Neural progenitor cell (in vitro differentiated cells): ENCODE data around the gene ZFYVE19. TPM values are rescaled to one million over a fixed set of nuclear protein-coding genes. Genes with fewer than 3 reads are reported as not detected.

Experiments
- DNase-seq: peaks from one replicate; pipeline ENCODE4 v3.0.0-alpha.2; 2016; ENCODE audit warnings: low spot score
- H2AFZ ChIP-seq: fragments of 200-600 bp; sonication (generic); replicated peaks from 2 replicates; pipeline ENCODE4 v1.6.1; 2016; ENCODE audit warnings: antibody characterized with exemption
- H3F3A ChIP-seq: fragments of 200-600 bp; sonication (generic); 2 replicates; pipeline ENCODE4 v1.6.1; 2016; ENCODE audit warnings: antibody characterized with exemption, low read depth
- H3K27ac ChIP-seq: fragments of 200-600 bp; sonication (generic); 2 replicates; pipeline ENCODE4 v1.5.1; 2016; ENCODE audit warnings: mild to moderate bottlenecking
- H3K27me3 ChIP-seq: fragments of 200-600 bp; sonication (generic); 2 replicates; pipeline ENCODE4 v1.6.1; 2016; ENCODE audit warnings: mild to moderate bottlenecking, moderate library complexity
- H3K36me3 ChIP-seq: fragments of 200-600 bp; sonication (generic); 2 replicates; pipeline ENCODE4 v1.5.1; 2016
- H3K4me1 ChIP-seq: fragments of 200-600 bp; sonication (generic); 2 replicates; pipeline ENCODE4 v1.6.1; 2016; ENCODE audit warnings: mixed run types
- H3K4me2 ChIP-seq: fragments of 200-600 bp; sonication (generic); 2 replicates; pipeline ENCODE4 v1.6.1; 2016
- H3K4me3 ChIP-seq: fragments of 200-600 bp; sonication (generic); 2 replicates; pipeline ENCODE4 v1.5.1; 2016
- H3K79me2 ChIP-seq: fragments of 200-600 bp; sonication (generic); 2 replicates; pipeline ENCODE4 v1.6.1; 2016; ENCODE audit warnings: low read depth
- H3K9ac ChIP-seq: fragments of 200-600 bp; sonication (generic); 2 replicates; pipeline ENCODE4 v1.6.1; 2016
- H3K9me3 ChIP-seq: fragments of 200-600 bp; sonication (generic); 2 replicates; pipeline ENCODE4 v1.5.1; 2016; ENCODE audit warnings: low read depth
- H4K20me1 ChIP-seq: fragments of 200-600 bp; sonication (generic); 2 replicates; pipeline ENCODE4 v1.6.1; 2016; ENCODE audit warnings: low read depth
- H3K27ac Mint-ChIP-seq: 3 replicates; pipeline ENCODE4 v1.8.0; 2021; ENCODE audit warnings: mixed read lengths
- H3K27me3 Mint-ChIP-seq: 2 replicates; pipeline ENCODE4 v1.8.0; 2022; ENCODE audit warnings: low read depth, mild to moderate bottlenecking, inconsistent platforms, moderate library complexity, mixed read lengths; ENCODE audit not compliant: insufficient read depth
- H3K36me3 Mint-ChIP-seq: 3 replicates; pipeline ENCODE4 v1.8.0; 2021; ENCODE audit warnings: mixed read lengths
- H3K4me1 Mint-ChIP-seq: 3 replicates; pipeline ENCODE4 v1.8.0; 2021; ENCODE audit warnings: mixed read lengths
- H3K4me3 Mint-ChIP-seq: 3 replicates; pipeline ENCODE4 v1.8.0; 2021; ENCODE audit warnings: mild to moderate bottlenecking, moderate library complexity, mixed read lengths
- H3K9me3 Mint-ChIP-seq: 3 replicates; pipeline ENCODE4 v1.8.0; 2020; ENCODE audit warnings: mixed read lengths
- EZH2 ChIP-seq: fragments of 200-600 bp; sonication (generic); IDR thresholded peaks from 2 replicates; pipeline ENCODE4 v1.6.1; 2017; ENCODE audit warnings: antibody characterized with exemption, mild to moderate bottlenecking, moderate library complexity
- EZH2phosphoT487 ChIP-seq: fragments of 200-600 bp; sonication (generic); IDR thresholded peaks from 2 replicates; pipeline ENCODE4 v1.6.1; 2017; ENCODE audit warnings: antibody characterized with exemption
- total RNA-seq: library from RNA; depleted of rRNA; stranded (reverse); fragments of >200 nt; gene quantifications from 2 replicates; pipeline ENCODE4 v1.2.3, GENCODE V29; 2015; ENCODE audit warnings: low replicate concordance
- TF ChIP-seq, protein P1 (sequence below): fragments of 200-600 bp; sonication (generic); IDR thresholded peaks from 2 replicates; pipeline ENCODE4 v1.5.1; 2017; ENCODE audit warnings: antibody characterized with exemption, mild to moderate bottlenecking

The ZFYVE19 gene
- total RNA-seq, 1 donor from 2014 or later, result 19.3 TPM

DNA sequence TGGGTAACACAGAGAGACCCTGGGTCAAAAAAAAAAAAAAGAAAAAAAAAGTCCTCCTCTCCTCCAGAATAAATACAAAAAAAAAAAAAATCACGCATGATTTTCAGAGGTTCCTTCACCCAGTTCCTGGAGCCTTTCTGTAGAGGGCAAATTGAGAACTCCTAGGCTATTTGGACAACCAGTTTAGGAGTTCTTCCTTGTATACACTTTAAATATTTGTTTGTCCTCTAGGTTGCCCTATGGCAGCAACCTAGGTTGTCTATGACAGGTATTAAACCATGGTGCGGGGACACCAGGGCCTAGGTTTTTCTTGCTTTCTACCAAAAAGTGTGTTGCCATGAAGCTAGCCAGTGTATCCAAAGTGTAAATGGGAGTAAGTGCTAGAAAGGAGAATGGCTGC lies 3.8 kb upstream of the ZFYVE19 start:
- Histone ChIP-seq H3K79me2 (peaks cover 26% of the 10 kb centered on the region), H2AFZ (no peak overlapping the region), H3K9me3 (no peaks in the 10 kb centered on the region), H3F3A (peaks cover 33% of the 10 kb centered on the region), H4K20me1 (peaks cover 4% of the 10 kb centered on the region), H3K27me3 (no peaks in the 10 kb centered on the region), H3K4me1 (peaks cover 17% of the 10 kb centered on the region), H3K4me3 (no peak overlapping the region), H3K4me2 (no peak overlapping the region), H3K36me3 (no peaks in the 10 kb centered on the region), H3K9ac (no peak overlapping the region), H3K27ac (no peak overlapping the region)
- no peaks in the 10 kb centered on the region for H3K9me3 Mint-ChIP-seq
- peaks cover 2% of the 10 kb centered on the region for H3K27me3 Mint-ChIP-seq
- H3K27ac Mint-ChIP-seq, result no peak overlapping the region
- H3K4me1 Mint-ChIP-seq, result peaks cover 44% of the 10 kb centered on the region
- no peak for DNase-seq
- H3K36me3 Mint-ChIP-seq, result peaks cover 12% of the 10 kb centered on the region
- TF ChIP-seq EZH2, result no peak
- TF ChIP-seq, protein P1, sequence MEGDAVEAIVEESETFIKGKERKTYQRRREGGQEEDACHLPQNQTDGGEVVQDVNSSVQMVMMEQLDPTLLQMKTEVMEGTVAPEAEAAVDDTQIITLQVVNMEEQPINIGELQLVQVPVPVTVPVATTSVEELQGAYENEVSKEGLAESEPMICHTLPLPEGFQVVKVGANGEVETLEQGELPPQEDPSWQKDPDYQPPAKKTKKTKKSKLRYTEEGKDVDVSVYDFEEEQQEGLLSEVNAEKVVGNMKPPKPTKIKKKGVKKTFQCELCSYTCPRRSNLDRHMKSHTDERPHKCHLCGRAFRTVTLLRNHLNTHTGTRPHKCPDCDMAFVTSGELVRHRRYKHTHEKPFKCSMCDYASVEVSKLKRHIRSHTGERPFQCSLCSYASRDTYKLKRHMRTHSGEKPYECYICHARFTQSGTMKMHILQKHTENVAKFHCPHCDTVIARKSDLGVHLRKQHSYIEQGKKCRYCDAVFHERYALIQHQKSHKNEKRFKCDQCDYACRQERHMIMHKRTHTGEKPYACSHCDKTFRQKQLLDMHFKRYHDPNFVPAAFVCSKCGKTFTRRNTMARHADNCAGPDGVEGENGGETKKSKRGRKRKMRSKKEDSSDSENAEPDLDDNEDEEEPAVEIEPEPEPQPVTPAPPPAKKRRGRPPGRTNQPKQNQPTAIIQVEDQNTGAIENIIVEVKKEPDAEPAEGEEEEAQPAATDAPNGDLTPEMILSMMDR, result no peak
- TF ChIP-seq EZH2phosphoT487, result no peak
- H3K4me3 Mint-ChIP-seq, result no peak overlapping the region

DNA sequence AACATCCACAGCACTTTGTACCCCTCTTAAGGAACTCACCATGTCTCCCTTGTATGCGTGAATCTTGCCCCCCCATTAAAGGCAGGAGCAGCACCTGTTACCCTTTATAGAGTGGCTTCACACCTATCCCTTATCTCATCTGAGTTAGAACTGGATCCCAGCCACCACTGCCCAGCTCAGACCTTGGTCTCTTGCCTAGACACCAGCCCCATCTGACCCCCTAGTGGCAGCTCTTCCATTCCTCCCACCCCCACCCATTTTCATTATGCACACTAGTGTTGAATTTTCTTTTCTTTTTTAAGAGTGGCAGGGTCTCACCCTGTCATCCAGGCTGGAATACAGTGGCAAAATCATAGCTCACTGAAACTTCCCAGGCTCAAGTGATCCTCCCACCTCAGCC lies 3.2 kb upstream of the ZFYVE19 start:
- no peaks in the 10 kb centered on the region for H3K9me3 Mint-ChIP-seq
- peaks cover 27% of the 10 kb centered on the region for H3F3A ChIP-seq
- no peak overlapping the region for H3K9ac ChIP-seq
- no peak overlapping the region for H3K4me3 ChIP-seq
- peaks cover 44% of the 10 kb centered on the region for H3K4me1 Mint-ChIP-seq
- H3K4me3 Mint-ChIP-seq, result no peak overlapping the region
- H3K9me3 ChIP-seq, result no peaks in the 10 kb centered on the region
- no peak overlapping the region for H2AFZ ChIP-seq
- H3K27me3 ChIP-seq, result no peaks in the 10 kb centered on the region
- H3K79me2 ChIP-seq, result peaks cover 22% of the 10 kb centered on the region
- H4K20me1 ChIP-seq, result peaks cover 3% of the 10 kb centered on the region
- TF ChIP-seq EZH2phosphoT487 (no peak), EZH2 (no peak)
- TF ChIP-seq, protein P1, result no peak
- no peak for DNase-seq
- peaks cover 13% of the 10 kb centered on the region for H3K4me1 ChIP-seq
- no peak overlapping the region for H3K27ac ChIP-seq
- peaks cover 12% of the 10 kb centered on the region for H3K36me3 Mint-ChIP-seq
- H3K27ac Mint-ChIP-seq, result no peak overlapping the region
- H3K4me2 ChIP-seq, result no peak overlapping the region
- H3K36me3 ChIP-seq, result no peaks in the 10 kb centered on the region
- peaks cover 2% of the 10 kb centered on the region for H3K27me3 Mint-ChIP-seq

DNA sequence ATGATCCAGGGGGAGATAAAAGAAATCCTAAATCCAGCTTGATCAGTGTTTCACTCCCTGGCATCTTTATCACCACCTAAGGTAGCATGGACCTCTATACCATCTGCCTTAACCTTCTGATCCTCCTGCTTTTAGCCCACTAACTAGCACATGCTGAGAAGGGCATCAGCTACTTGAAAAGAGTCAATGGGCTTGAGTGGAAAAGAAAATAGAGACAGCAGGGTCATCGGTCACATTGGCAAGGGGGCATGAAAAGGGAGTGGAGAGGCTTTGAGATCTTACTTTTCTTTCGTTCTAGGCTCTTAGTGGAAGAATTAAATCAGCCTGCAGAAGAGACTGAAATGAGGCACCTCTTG lies 239 bp upstream of the ZFYVE19 start:
- Histone ChIP-seq H3K9ac (peak overlapping the region; percentile 57), H3F3A (peaks cover 9% of the 10 kb centered on the region), H3K4me1 (peaks cover 5% of the 10 kb centered on the region), H3K36me3 (no peaks in the 10 kb centered on the region), H3K4me3 (peak overlapping the region; percentile 95), H3K27ac (no peak overlapping the region), H2AFZ (peak overlapping the region; percentile 100), H4K20me1 (no peaks in the 10 kb centered on the region), H3K27me3 (no peaks in the 10 kb centered on the region), H3K9me3 (no peaks in the 10 kb centered on the region), H3K79me2 (peaks cover 22% of the 10 kb centered on the region), H3K4me2 (peak overlapping the region; percentile 91)
- peaks cover 28% of the 10 kb centered on the region for H3K4me1 Mint-ChIP-seq
- no peaks in the 10 kb centered on the region for H3K9me3 Mint-ChIP-seq
- H3K27me3 Mint-ChIP-seq, result no peaks in the 10 kb centered on the region
- peaks cover 7% of the 10 kb centered on the region for H3K36me3 Mint-ChIP-seq
- TF ChIP-seq EZH2 (no peak), EZH2phosphoT487 (no peak)
- TF ChIP-seq, protein P1, result no peak
- peak overlapping the region; percentile 97 for H3K27ac Mint-ChIP-seq
- peak overlapping the region; percentile 99 for H3K4me3 Mint-ChIP-seq
- no peak for DNase-seq
